HG03045 (cell line): ENCODE measurements around the gene STK24.
A peak's percentile ranks its signal among the peaks of the same experiment; 100 is the strongest.

Experiments used
- ATAC-seq: cut with Tn5 transposase; IDR thresholded peaks from one replicate; pipeline ENCODE4 v1.9.1; 2021; ENCODE audit warnings: mild to moderate bottlenecking, moderate library complexity; ENCODE audit not compliant: unreplicated experiment

STK24 gene

DNA sequence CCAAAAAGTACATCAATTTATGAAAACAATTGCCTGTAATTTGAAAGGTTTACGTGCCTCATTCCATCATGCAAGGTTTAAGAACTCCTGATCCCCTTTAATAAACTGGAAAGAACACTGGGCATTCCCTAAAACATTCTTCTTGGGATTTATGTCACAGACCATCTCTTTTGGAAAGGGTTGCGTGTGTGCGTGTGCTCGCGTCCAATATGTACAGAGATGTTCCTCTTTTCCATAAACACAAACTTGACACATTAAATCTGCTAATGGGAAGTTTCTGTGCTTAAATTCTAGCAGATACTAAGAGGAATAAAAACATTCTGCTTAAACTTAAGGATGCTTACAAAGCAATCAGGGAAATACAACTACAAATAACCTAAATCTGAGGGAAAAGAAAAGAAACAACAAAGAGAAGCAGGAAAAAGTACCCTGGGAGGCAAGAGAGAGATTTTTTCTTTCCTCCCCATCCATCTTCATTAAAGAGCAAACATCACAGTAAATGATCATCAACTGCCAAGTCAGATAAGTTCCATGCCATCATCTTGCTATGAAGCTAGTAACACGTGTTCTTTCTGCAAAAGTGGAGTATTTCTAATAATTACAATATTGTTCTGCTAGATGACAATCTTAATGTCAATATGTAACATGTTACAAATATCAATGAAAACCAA, 83.7 kb downstream of the STK24 start:
- ATAC-seq, result no peak

DNA sequence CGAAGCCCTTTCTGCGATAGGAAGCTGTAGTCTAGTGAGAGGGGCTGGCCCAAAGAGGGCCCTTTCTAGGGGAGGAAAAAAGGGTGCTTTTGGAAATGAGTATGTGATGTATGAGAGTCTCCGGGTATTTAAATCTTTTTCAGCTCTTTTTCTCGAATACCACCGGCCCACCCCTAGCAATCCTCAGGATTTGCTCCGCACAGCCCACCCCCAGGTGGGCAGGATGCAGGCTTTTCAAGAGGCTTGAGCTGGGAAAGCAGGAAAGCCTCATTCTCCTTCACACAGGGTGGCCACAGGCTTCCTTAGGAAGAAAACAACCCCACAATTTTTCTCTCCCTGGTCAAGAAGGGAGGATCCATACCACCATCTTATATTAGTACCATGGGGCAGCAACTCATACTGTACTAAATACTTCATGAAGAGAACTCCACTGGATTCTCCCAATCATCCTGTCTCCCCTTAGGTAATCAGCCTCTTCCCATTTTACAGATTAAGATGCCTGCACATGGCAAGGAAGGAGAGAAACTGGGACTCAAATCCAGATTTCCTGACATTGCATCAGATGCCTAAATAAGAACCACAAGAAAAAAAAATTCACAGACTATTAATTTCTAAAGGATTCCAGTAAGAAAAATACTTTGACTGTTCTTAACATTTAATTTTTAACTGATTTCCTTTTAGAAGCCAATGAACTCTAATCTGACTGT, 84.4 kb downstream of the STK24 start:
- ATAC-seq, result no peak

GRCh38 chr13:98490866-98491265, 86.0 kb downstream of the STK24 start:
- no peak for ATAC-seq

DNA sequence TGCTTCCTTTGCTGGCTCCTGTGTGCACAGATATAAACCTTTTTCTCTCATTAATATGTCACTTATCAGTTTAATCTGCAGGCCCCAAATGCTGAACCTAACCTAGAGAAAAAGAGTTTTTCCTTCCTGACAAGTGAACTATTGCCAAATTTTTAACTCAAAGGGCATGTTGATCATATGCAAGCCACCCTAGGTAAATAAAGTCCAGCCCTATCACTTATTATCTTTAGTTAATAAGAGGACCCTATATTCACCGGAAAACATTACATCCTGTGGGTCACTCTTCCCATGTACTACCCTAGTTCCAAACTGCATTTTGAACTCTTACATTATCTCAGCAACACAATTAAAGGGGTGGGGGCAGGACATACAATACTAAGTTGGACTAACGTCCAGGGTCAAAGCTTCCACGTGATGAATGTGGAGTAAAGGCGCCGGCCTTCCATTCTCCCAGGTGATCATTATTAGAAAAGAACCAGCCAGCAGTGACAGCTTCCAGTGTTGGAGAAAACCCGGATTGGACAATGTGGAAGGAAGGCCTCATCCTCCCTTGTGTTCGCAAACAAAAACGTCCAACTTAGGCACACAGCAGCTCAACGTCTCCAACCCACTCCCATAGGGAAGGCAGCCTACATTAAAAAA, 86.6 kb downstream of the STK24 start:
- no peak for ATAC-seq

GRCh38 chr13:98489446-98490194, 87.3 kb downstream of the STK24 start:
- no peak for ATAC-seq

- ATAC-seq, result peak; percentile 49
Observed at GRCh38 chr13:98488736-98489135, 88.2 kb downstream of the STK24 start.

GRCh38 chr13:98487522-98487921, 89.4 kb downstream of the STK24 start:
- no peak for ATAC-seq

- no peak for ATAC-seq
Observed at GRCh38 chr13:98487016-98487415, 89.9 kb downstream of the STK24 start.

- ATAC-seq, result no peak
Observed at GRCh38 chr13:98486412-98486811, 90.5 kb downstream of the STK24 start.

DNA sequence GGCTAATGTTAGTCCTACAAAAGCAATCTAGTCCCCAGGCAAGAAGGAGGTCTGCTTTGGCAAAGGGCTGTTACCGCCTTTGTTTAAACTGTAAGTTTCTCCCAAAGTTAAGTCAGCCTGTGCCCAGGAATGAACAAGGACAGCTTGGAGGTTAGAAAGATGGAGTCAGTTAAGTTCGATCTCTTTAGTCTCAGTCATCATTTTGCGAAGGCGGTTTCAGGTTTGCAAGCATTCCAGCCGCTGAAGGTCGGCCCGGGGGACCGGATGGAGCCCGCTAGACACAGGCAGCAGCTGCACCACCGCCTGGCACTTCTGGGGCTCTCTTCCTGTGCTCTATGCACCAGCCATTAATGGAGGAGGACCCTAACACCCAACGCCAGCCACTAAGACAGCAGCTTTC, 91.3 kb downstream of the STK24 start:
- no peak for ATAC-seq

GRCh38 chr13:98484289-98485219, 92.4 kb downstream of the STK24 start:
- ATAC-seq, result no peak

DNA sequence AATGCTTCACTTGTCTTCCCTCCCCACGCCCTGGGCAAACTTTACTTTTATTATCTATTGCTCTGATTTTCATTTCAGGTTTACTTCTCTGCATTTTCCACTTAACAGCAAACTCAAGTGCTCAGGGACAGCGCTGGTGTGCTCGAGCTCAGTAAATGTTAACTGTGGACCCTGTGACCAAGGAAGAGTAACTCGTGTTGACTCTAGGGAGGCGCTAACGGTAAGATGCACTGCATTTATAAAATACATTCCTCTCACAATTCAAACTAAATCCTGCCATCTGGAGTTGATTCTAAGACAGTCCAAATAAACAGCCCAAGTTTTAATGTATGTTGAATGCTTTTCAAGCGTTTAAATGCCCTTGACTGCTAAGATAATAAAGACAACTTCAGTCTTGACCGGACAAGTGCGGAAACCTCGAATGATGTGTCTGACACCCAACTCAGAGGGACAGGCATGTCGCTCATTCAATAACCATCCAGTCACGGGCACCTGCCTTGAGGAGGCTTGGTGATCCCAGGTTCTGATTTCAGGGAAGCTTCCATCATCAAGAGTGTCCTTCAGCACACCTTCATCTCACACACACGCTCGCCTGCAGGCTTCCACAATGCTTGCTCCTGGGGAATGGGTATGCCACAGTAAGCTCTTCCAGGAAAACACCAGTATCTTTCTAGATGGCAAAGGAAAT, 93.2 kb downstream of the STK24 start:
- no peak for ATAC-seq

- no peak for ATAC-seq
Observed at GRCh38 chr13:98482476-98483444, 94.1 kb downstream of the STK24 start.

- ATAC-seq, result no peak
Observed at GRCh38 chr13:98480915-98481877, 95.7 kb downstream of the STK24 start.

- ATAC-seq, result no peak
Observed at GRCh38 chr13:98479496-98480003, 97.4 kb downstream of the STK24 start.

DNA sequence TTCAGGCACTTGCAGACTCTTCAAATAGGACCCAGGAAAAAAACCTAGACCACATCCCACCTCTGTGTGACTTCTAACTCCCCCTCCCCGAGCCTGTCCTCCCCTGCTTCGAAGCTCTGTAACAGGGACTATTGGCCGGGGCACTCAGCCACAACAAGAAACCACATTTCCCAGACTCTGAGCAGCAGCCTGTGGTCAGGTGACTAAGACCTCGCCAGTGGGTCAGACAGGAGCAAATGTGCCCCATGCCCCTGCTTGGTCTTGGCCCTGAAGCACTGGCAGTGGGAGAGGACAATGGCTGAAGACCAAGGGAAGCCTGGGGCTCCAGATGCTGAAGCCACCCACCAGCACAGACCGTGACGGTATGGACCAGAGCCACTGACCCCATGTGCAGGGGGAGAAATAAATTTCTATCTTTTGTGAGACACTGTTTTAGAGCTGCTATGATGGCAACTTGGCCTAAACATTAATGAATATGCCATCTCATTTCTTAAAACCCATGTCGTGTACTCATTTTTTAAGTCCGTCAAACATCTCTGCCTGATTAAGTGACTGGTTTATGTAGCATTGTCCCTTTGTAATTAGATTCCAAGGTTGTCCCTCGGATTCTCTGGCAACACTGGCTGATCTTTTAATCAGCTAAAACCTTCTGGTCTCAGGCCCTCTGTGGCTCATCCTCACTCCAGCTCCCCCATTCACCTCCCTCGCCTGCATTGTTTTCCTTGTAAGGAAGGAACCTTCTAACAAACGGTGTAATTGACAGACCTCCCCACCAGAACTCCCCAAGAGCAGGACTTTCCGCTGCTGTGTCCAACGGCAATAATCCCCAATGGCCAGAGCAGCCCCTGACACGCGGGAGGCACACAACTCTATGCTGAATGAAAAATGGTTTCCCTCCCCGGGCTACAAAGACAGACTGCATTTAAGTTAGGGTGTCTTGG, 98.4 kb downstream of the STK24 start:
- peak; percentile 37 for ATAC-seq
